Loucy (cell line): ENCODE measurements around the gene BTK.

Experiments
- H2AFZ ChIP-seq: fragments of 200-600 bp; sonication (generic); 2 replicates; pipeline ENCODE4 v1.6.0; 2016; ENCODE audit warnings: antibody characterized with exemption, mild to moderate bottlenecking, low read length, moderate library complexity
- H3F3A ChIP-seq: fragments of 200-600 bp; 2 replicates; pipeline ENCODE4 v1.6.0; 2016; ENCODE audit warnings: antibody characterized with exemption, low read depth, mild to moderate bottlenecking
- H3K27me3 ChIP-seq: fragments of 200-600 bp; sonication (generic); 2 replicates; pipeline ENCODE4 v1.6.1; 2014; ENCODE audit warnings: low read length, mild to moderate bottlenecking; ENCODE audit not compliant: insufficient read depth, poor library complexity, severe bottlenecking
- H3K36me3 ChIP-seq: fragments of 200-600 bp; sonication (generic); 2 replicates; pipeline ENCODE4 v1.6.1; 2016; ENCODE audit warnings: low read length; ENCODE audit not compliant: insufficient read depth
- H3K4me1 ChIP-seq: fragments of 200-600 bp; sonication (generic); 2 replicates; pipeline ENCODE4 v1.5.1; 2014; ENCODE audit warnings: low read length, mild to moderate bottlenecking; ENCODE audit not compliant: insufficient read depth, poor library complexity, severe bottlenecking
- H3K4me2 ChIP-seq: fragments of 200-600 bp; sonication (generic); 2 replicates; pipeline ENCODE4 v1.6.0; 2014; ENCODE audit warnings: antibody characterized with exemption, low read length, low read depth, mild to moderate bottlenecking; ENCODE audit not compliant: poor library complexity, severe bottlenecking
- H3K4me3 ChIP-seq: fragments of 200-600 bp; sonication (generic); 2 replicates; pipeline ENCODE4 v1.5.1; 2014; ENCODE audit warnings: low read length, mild to moderate bottlenecking, mixed read lengths; ENCODE audit not compliant: poor library complexity, severe bottlenecking
- H3K79me2 ChIP-seq: fragments of 200-600 bp; sonication (generic); 2 replicates; pipeline ENCODE4 v1.6.1; 2014; ENCODE audit warnings: low read length; ENCODE audit not compliant: insufficient read depth
- H3K9ac ChIP-seq: fragments of 200-600 bp; sonication (generic); 2 replicates; pipeline ENCODE4 v1.6.0; 2014; ENCODE audit warnings: mild to moderate bottlenecking, low read depth, low read length, moderate library complexity; ENCODE audit not compliant: poor library complexity, severe bottlenecking
- H3K9me2 ChIP-seq: fragments of 200-600 bp; sonication (generic); replicated peaks from 2 replicates; pipeline ENCODE4 v1.6.1; 2016; ENCODE audit warnings: low read depth, low read length, mixed read lengths
- H3K9me3 ChIP-seq: fragments of 200-600 bp; sonication (generic); 2 replicates; pipeline ENCODE4 v1.6.1; 2014; ENCODE audit warnings: mild to moderate bottlenecking, antibody characterized with exemption, low read length, low read depth; ENCODE audit not compliant: insufficient read depth
- H4K20me1 ChIP-seq: fragments of 200-600 bp; sonication (generic); 2 replicates; pipeline ENCODE4 v1.6.0; 2014; ENCODE audit warnings: antibody characterized with exemption, low read length, mild to moderate bottlenecking; ENCODE audit not compliant: insufficient read depth, poor library complexity, severe bottlenecking
- EZH2phosphoT487 ChIP-seq: fragments of 200-600 bp; IDR thresholded peaks from 2 replicates; pipeline ENCODE4 v1.6.1; 2018; ENCODE audit warnings: antibody characterized with exemption, mild to moderate bottlenecking, moderate library complexity, borderline replicate concordance
- TF ChIP-seq, protein P1 (sequence below): fragments of 200-600 bp; sonication (generic); conservative IDR thresholded peaks from 2 replicates; pipeline ENCODE4 v1.5.1; 2014; ENCODE audit warnings: mild to moderate bottlenecking, antibody characterized with exemption, low read length

Gene BTK

DNA sequence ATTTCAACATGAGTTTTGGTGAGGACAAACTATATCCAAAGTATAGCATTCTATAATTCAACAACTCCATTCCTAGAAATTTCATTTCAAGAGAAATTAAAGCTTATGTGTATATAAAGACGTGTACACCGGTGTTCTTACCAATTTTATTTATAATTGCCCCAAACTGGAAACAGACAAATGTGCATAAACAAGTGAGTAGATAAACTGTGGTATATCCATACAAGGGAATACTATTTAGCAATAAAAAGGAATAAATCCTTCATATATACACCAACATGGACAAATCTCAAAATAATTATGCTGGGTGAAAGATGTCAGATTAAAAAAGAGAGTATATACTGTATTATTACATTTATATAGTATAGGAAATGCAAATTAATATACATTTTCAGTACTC is 42.0 kb upstream of the BTK start:
- no peak overlapping the region for H2AFZ ChIP-seq
- no peaks in the 10 kb centered on the region for H3K36me3 ChIP-seq
- no peaks in the 10 kb centered on the region for H3K79me2 ChIP-seq
- no peaks in the 10 kb centered on the region for H3K9me3 ChIP-seq
- H3K9me2 ChIP-seq, result no peaks in the 10 kb centered on the region
- no peaks in the 10 kb centered on the region for H3F3A ChIP-seq
- no peak overlapping the region for H3K4me2 ChIP-seq
- H3K9ac ChIP-seq, result no peak overlapping the region
- no peaks in the 10 kb centered on the region for H3K4me1 ChIP-seq
- no peak overlapping the region for H3K4me3 ChIP-seq
- TF ChIP-seq, protein P1, sequence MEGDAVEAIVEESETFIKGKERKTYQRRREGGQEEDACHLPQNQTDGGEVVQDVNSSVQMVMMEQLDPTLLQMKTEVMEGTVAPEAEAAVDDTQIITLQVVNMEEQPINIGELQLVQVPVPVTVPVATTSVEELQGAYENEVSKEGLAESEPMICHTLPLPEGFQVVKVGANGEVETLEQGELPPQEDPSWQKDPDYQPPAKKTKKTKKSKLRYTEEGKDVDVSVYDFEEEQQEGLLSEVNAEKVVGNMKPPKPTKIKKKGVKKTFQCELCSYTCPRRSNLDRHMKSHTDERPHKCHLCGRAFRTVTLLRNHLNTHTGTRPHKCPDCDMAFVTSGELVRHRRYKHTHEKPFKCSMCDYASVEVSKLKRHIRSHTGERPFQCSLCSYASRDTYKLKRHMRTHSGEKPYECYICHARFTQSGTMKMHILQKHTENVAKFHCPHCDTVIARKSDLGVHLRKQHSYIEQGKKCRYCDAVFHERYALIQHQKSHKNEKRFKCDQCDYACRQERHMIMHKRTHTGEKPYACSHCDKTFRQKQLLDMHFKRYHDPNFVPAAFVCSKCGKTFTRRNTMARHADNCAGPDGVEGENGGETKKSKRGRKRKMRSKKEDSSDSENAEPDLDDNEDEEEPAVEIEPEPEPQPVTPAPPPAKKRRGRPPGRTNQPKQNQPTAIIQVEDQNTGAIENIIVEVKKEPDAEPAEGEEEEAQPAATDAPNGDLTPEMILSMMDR, result no peak
- no peak for TF ChIP-seq EZH2phosphoT487
- H4K20me1 ChIP-seq, result no peaks in the 10 kb centered on the region
- H3K27me3 ChIP-seq, result no peaks in the 10 kb centered on the region

DNA sequence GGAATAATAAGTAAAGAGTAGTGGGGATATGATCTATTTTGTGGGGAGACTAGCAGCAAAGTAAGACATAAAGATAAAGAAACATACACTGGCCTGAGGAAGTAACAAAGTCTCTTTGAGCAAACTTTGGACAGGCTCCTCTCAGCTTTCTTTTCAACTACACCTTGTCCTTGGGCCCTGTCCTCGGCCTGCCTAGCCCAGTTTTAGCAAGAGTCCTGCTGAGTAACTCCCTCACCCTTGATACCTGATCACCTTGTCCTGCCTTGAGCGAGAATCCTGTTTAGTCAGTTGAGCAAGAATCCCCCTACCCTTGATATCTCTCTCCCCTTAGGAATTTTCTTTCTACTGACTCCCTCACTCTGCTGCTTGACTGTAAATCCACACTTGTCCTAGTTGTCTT is 33.5 kb upstream of the BTK start:
- no peaks in the 10 kb centered on the region for H3K79me2 ChIP-seq
- H3K27me3 ChIP-seq, result no peaks in the 10 kb centered on the region
- H3K4me1 ChIP-seq, result peaks cover 8% of the 10 kb centered on the region
- TF ChIP-seq, protein P1, result no peak
- TF ChIP-seq EZH2phosphoT487, result no peak
- H4K20me1 ChIP-seq, result no peaks in the 10 kb centered on the region
- H2AFZ ChIP-seq, result no peak overlapping the region
- H3K36me3 ChIP-seq, result no peaks in the 10 kb centered on the region
- H3K9ac ChIP-seq, result peak overlapping the region; percentile 86
- peak overlapping the region; percentile 79 for H3K4me3 ChIP-seq
- H3K9me2 ChIP-seq, result no peaks in the 10 kb centered on the region
- H3K9me3 ChIP-seq, result no peaks in the 10 kb centered on the region
- no peaks in the 10 kb centered on the region for H3F3A ChIP-seq
- peak overlapping the region; percentile 81 for H3K4me2 ChIP-seq

DNA sequence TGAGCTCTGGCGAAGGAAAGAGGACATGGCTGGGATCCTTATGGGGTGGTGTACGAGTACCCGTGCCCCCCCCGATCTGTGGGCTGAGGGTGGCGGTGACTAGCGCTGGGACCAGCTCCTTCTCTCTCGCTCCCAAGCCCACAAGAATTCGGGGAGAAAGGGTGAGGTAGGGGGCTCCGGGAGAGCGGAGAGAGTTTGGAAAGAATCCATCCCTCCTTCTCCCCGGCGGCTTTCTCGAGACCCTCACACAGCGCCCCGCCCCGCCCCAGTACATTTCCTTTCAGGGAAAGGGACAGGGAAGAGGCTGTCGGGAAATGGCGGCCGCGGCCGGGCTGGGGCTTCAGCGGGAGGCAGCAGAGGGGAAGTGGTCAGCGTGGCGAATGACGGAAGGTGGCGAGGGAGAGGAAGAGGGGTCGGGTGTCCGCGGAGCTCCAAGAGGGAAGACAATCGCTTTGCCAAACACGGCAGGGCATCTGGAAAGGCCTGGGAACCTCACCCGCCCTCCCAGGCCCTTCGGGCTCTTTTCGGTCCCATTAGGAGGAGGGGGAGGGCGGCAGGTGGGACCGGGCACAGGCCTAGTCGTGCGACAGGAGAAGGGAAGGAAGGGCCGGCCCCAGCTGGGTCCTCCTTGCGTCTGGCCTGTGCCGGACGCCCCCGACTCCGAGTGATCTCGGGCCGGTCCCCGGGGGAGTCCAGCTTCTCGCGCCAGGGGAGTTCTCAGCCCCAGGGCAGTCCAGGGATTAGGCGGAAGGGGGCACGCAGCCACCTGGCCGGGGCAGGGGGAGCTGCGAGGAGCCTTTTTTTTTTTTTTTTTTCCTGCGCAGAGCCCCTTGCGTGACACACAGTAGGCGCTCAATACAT is 32.2 kb upstream of the BTK start:
- Histone ChIP-seq H3K79me2 (peaks cover under 1% of the 10 kb centered on the region; the same call in 1 of the 2 replicates), H3K9me3 (no peaks in the 10 kb centered on the region), H3K4me1 (peaks cover 8% of the 10 kb centered on the region), H3K9me2 (no peaks in the 10 kb centered on the region), H3K27me3 (no peaks in the 10 kb centered on the region), H4K20me1 (no peaks in the 10 kb centered on the region), H3K36me3 (no peaks in the 10 kb centered on the region; the same call in 1 of the 2 replicates), H2AFZ (peak overlapping the region; percentile 87), H3K9ac (peak overlapping the region; percentile 86), H3F3A (no peaks in the 10 kb centered on the region), H3K4me3 (peak overlapping the region; percentile 79), H3K4me2 (peak overlapping the region; percentile 81)
- TF ChIP-seq EZH2phosphoT487, result no peak
